Activated naive CD4-positive, alpha-beta T cell treated with anti-CD3 and anti-CD28 coated beads for 36 hours (primary cell): ENCODE measurements around the gene PTPN18. TPM values are rescaled to one million over a fixed set of nuclear protein-coding genes. Genes with fewer than 3 reads are reported as not detected.

Experiments used
- CTCF ChIA-PET: fragments of 350-600 bp; sonication (Branson Sonifier 250); formaldehyde crosslinking; loops from one replicate; lab custom pipeline; 2021; ENCODE audit warnings: antibody characterized with exemption; lab: Charles Lee
- DNase-seq: peaks from one replicate; pipeline ENCODE4 v3.0.0-alpha.2; 2020
- H3K27ac Mint-ChIP-seq: one replicate; pipeline ENCODE4 v1.8.0; 2021; ENCODE audit warnings: mild to moderate bottlenecking, mixed read lengths
- H3K27me3 Mint-ChIP-seq: one replicate; pipeline ENCODE4 v1.8.0; 2021; ENCODE audit warnings: low read depth, mixed read lengths
- H3K36me3 Mint-ChIP-seq: one replicate; pipeline ENCODE4 v1.8.0; 2021; ENCODE audit warnings: low read depth, mixed read lengths
- H3K4me1 Mint-ChIP-seq: one replicate; pipeline ENCODE4 v1.8.0; 2021; ENCODE audit warnings: low read depth, mixed read lengths
- H3K4me3 Mint-ChIP-seq: one replicate; pipeline ENCODE4 v1.8.0; 2021; ENCODE audit warnings: mild to moderate bottlenecking, moderate library complexity, mixed read lengths
- H3K9me3 Mint-ChIP-seq: one replicate; pipeline ENCODE4 v1.8.0; 2021; ENCODE audit warnings: mixed read lengths
- intact Hi-C: fragments of 100-400 bp; cut with micrococcal nuclease; formaldehyde crosslinking; loops from one replicate; pipeline ENCODE4 v1.15.1; 2023
- total RNA-seq, 2 experiments: library from RNA; stranded (reverse); gene quantifications; one replicate each; pipeline ENCODE4 v1.2.3, GENCODE V29; 2021

The PTPN18 gene
- total RNA-seq, 2 experiments from 2014 or later: 24.7 to 25.3 TPM

DNA sequence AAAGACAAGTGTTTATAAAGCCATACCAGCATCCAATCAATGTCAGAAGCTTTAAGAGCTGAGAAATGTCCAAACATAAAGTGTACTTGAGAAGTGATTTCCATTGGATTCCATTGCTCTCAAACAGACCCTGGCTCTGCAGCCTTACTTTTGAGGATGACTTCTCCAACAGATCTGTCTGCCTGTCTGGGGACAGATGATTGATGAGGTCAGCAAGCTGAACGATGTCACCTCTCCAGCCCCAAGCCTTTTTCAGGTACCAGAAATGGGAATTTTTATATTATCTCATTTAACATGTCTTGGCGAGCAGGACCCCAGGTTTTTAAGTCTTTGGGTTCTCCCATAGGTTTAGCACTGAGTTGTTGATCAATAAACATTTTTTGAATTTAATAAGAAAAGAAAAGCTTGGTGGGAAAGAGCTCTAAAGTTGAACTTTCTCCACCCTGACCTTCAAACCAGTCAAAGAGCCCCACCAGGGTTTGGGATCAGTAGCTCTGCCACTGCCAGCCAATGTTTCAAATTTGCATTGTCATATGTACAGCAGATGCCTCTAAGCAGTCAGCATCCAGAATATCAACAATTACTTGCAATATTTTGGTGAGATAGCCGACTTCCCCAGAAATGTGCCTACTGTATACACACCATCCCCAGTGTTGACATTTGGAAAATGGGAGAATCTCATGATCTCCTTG is 22.5 kb downstream of the PTPN18 start:
- H3K4me3 Mint-ChIP-seq: no peak overlapping the region
- CTCF ChIA-PET: interaction anchor here (0.7 to 1.5 kb wide), 4 partner anchors 11 to 196 kb away, joined by 3 read pairs; partner anchors contain the start of genes IMP4, MZT2B and SMPD4
- H3K27ac Mint-ChIP-seq: no peak overlapping the region
- no peaks in the 10 kb centered on the region for H3K27me3 Mint-ChIP-seq
- no peak for DNase-seq
- peaks cover 45% of the 10 kb centered on the region for H3K4me1 Mint-ChIP-seq
- H3K36me3 Mint-ChIP-seq: peaks cover 25% of the 10 kb centered on the region
- intact Hi-C loops: loop anchor here (10.0 kb wide), 3 partner anchors 346 to 1116 kb away; partner anchors contain the start of genes GPR148, MZT2A and PLEKHB2
- no peaks in the 10 kb centered on the region for H3K9me3 Mint-ChIP-seq

DNA sequence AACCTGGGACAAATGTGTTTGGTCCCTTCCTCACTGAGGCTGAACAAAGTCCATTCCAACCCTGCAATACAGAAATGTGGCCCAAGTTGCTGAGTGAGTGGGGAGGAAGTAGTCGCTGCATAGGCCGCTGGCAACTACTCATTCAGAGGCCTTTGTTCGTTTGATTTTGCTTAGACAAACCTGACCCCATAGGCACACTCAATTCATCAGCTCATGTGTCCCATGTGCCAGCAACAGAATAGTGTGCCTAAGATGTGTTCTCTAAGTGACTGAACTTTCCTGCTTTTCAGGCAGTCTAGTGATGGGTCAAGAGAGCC is 23.0 kb downstream of the PTPN18 start:
- H3K9me3 Mint-ChIP-seq: no peaks in the 10 kb centered on the region
- CTCF ChIA-PET: interaction anchor here (0.8 to 1.5 kb wide), 2 partner anchors 10 to 36 kb away, joined by 3 read pairs; partner anchors contain the start of gene IMP4
- H3K36me3 Mint-ChIP-seq: peaks cover 22% of the 10 kb centered on the region
- no peak overlapping the region for H3K4me3 Mint-ChIP-seq
- no peaks in the 10 kb centered on the region for H3K27me3 Mint-ChIP-seq
- H3K27ac Mint-ChIP-seq: no peak overlapping the region
- no peak for DNase-seq
- H3K4me1 Mint-ChIP-seq: peaks cover 41% of the 10 kb centered on the region
- intact Hi-C loops: loop anchor here (10.0 kb wide), 3 partner anchors 346 to 1116 kb away; partner anchors contain the start of genes GPR148, MZT2A and PLEKHB2

DNA sequence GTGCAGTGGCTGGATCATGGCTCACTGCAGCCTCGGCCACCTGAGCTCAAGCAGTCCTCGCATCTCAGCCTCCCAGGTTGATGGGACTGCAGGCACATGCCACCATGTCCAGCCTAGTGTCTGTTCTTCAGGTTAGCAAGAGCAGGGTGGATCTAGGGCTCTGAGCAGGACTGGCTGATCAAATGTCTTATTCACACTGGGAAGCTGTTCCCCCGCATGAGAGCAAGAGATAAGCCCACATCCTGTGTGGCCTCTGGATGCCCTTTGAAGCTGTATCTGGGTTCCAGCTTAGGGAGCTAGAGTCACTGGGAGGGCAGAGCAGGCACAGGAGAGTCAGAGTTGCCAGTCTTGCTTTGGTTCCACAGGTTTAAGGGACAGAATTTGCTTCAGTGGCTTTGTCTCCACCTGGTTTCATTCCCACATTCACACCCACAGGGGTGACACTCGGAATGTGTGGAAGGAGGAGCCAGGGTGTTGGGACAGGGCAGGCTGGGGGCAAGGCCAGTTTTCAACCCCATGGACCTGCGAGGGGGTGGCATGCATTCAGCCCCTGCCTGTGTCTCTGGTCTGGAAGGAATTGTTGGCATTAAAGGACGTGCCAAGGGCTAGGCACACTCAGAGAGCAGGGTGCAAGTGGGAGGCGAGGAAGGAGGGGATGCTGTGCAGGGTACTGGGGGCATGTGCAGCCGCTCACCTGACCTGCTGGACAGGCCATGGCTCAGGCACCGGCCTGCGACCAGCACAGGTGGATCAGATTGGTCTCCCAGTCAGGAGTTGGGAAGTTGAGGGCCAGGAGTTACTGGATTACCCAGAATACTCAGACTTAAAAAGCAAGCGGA is 24.5 kb downstream of the PTPN18 start:
- Mint-ChIP-seq H3K4me3 (no peak overlapping the region), H3K9me3 (no peaks in the 10 kb centered on the region), H3K36me3 (peaks cover 17% of the 10 kb centered on the region), H3K4me1 (peaks cover 38% of the 10 kb centered on the region), H3K27me3 (no peaks in the 10 kb centered on the region), H3K27ac (no peak overlapping the region)
- CTCF ChIA-PET: no interaction called here
- intact Hi-C loops: no loop called here
- peak; percentile 44 for DNase-seq

DNA sequence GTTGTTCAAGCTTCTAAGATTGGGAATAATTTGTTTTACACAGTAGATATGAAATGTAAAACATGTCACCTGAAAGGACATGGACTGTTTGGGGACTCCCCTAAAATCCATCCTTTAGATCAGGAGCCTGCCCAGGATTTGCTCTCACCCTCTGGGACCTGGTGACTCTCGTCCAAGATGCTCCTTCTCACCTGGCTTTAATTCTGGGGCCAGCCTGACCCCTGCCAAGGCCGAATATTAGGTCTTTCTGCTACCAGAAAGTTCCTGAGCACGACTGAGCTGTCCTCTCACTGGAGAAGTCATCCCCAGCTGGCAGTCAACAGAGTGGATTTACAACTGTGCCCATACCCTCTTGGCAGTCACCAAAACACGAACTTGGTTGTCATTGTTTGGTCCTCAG is 25.3 kb downstream of the PTPN18 start:
- H3K36me3 Mint-ChIP-seq: peaks cover 10% of the 10 kb centered on the region
- H3K27ac Mint-ChIP-seq: no peak overlapping the region
- no peaks in the 10 kb centered on the region for H3K27me3 Mint-ChIP-seq
- H3K4me3 Mint-ChIP-seq: no peak overlapping the region
- DNase-seq: no peak
- H3K4me1 Mint-ChIP-seq: peaks cover 31% of the 10 kb centered on the region
- intact Hi-C loops: no loop called here
- CTCF ChIA-PET: no interaction called here
- no peaks in the 10 kb centered on the region for H3K9me3 Mint-ChIP-seq

DNA sequence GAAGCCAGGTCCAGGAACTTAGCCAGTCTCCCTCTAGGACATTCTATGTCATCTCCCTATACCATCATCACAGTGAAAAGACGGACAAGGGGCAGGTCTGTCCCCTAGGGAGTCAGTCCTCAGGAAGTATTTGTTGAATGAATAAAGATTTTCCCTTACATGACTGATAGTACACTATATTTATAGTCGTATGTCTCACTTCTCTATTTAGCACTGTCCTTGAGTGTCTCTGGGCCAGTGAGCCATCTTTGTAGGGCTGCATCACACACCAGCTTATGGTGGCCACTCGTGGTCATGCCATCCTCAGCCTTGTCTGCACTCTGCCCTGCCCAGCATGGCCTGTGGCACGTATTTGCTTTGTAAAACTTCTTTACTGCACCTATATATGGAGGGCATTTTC is 25.8 kb downstream of the PTPN18 start:
- Mint-ChIP-seq H3K9me3 (no peaks in the 10 kb centered on the region), H3K36me3 (peaks cover 9% of the 10 kb centered on the region), H3K4me3 (no peak overlapping the region), H3K27me3 (no peaks in the 10 kb centered on the region), H3K27ac (no peak overlapping the region), H3K4me1 (peaks cover 27% of the 10 kb centered on the region)
- CTCF ChIA-PET: interaction anchor here (0.9 kb wide), 1 partner anchor 8 kb away, joined by 3 read pairs; no protein-coding TSS in a partner anchor
- intact Hi-C loops: no loop called here
- DNase-seq: no peak

DNA sequence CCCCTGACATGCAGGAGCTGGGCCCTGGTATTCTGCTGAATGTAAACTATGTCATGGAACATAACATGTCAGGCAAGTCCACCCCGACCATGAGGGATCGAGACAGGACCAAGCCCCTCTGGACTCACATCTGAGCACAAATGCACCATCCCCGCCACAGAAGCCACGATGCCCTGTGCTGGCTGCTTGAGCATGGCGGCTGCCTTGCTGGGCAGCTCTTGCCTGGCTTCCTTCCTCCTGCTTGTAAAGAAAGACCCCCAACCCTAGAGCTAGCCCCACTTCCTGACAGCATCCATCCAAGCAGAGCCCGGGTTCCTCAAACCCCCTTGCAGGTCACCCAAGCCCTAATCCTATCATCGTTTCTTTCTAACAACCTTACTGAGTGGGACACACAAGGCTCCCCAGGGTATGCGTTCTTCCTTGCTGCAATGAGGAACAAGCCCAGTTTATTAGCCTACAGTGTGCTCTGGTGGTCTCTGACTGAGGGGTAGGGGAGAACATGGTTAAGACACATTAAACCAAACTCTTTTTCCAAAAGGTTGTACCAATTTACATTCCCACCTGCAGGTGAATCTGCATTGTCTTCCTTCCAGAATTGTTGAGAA is 26.6 kb downstream of the PTPN18 start:
- Mint-ChIP-seq H3K4me3 (no peak overlapping the region), H3K27me3 (no peaks in the 10 kb centered on the region), H3K9me3 (no peaks in the 10 kb centered on the region), H3K27ac (no peak overlapping the region), H3K36me3 (peaks cover 9% of the 10 kb centered on the region), H3K4me1 (peaks cover 19% of the 10 kb centered on the region)
- intact Hi-C loops: no loop called here
- no peak for DNase-seq
- CTCF ChIA-PET: interaction anchor here (0.9 kb wide), 1 partner anchor 9 kb away, joined by 3 read pairs; no protein-coding TSS in a partner anchor

DNA sequence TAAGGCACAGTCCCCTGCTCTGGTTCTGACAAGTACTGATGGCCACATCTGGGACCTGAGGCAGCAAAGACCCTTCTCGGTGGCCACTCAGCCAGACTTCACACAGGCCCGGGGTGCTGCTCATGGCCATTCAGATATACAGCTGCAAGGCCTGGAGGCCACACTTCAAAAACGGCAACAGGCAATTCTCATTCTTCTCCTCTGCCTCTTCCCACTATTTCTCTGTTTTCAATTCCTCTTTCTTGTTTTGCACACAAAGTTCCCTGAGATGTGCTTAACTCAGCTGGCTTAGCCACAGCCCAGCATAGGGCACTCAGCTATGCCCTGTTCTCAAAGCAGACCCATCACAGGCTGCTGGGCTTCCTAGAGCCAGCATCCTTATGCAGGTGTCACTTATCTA is 29.9 kb downstream of the PTPN18 start:
- no peak for DNase-seq
- H3K27ac Mint-ChIP-seq: no peak overlapping the region
- CTCF ChIA-PET: interaction anchor here (1.8 kb wide), 1 partner anchor 13 kb away, joined by 8 read pairs; no protein-coding TSS in a partner anchor
- H3K36me3 Mint-ChIP-seq: peaks cover 2% of the 10 kb centered on the region
- H3K4me3 Mint-ChIP-seq: no peak overlapping the region
- no peaks in the 10 kb centered on the region for H3K4me1 Mint-ChIP-seq
- no peaks in the 10 kb centered on the region for H3K27me3 Mint-ChIP-seq
- no peaks in the 10 kb centered on the region for H3K9me3 Mint-ChIP-seq
- intact Hi-C loops: no loop called here

DNA sequence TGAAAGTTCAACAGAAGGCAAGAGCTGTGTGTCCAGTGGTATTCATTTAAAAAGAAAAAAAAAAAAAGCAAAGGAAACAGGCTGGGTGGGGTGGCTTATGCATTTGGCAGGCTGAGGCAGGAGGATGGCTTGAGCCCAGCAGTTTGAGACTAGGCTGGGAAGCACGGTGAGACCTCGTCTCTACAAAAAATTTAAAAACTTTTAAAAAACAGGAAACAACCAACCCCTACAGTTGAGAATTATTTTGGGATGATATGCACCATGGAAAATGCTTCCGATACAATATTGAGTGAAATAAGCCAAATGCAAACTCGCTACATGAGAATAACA is 31.2 kb downstream of the PTPN18 start:
- H3K36me3 Mint-ChIP-seq: no peaks in the 10 kb centered on the region
- H3K9me3 Mint-ChIP-seq: no peaks in the 10 kb centered on the region
- no peak overlapping the region for H3K4me3 Mint-ChIP-seq
- peaks cover 3% of the 10 kb centered on the region for H3K4me1 Mint-ChIP-seq
- H3K27me3 Mint-ChIP-seq: peaks cover 4% of the 10 kb centered on the region
- no peak overlapping the region for H3K27ac Mint-ChIP-seq
- CTCF ChIA-PET: interaction anchor here (1.8 kb wide), 1 partner anchor 14 kb away, joined by 8 read pairs; no protein-coding TSS in a partner anchor
- intact Hi-C loops: no loop called here
- DNase-seq: no peak

DNA sequence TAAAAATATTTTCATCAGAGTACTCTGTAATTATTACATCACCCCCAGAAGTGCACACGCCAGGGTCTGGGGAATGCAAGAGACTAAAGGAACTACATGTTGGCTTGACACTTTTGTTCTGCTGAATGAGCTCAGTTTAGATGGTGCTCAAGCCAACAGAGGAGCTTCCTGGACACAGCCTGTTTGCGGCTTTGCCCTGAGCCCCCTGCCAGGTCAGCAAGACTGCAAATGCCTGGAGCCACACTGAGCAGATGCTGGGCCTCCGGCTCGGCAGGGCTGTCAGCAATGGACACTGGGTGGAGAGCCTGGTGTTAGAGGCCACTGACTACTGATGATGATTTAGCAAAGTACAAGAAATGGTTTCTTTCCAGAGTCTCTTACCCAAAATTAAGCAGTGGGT is 31.9 kb downstream of the PTPN18 start:
- no peak overlapping the region for H3K27ac Mint-ChIP-seq
- intact Hi-C loops: no loop called here
- H3K9me3 Mint-ChIP-seq: no peaks in the 10 kb centered on the region
- peaks cover 8% of the 10 kb centered on the region for H3K27me3 Mint-ChIP-seq
- no peak overlapping the region for H3K4me3 Mint-ChIP-seq
- no peaks in the 10 kb centered on the region for H3K36me3 Mint-ChIP-seq
- CTCF ChIA-PET: no interaction called here
- DNase-seq: no peak
- H3K4me1 Mint-ChIP-seq: peaks cover 3% of the 10 kb centered on the region

DNA sequence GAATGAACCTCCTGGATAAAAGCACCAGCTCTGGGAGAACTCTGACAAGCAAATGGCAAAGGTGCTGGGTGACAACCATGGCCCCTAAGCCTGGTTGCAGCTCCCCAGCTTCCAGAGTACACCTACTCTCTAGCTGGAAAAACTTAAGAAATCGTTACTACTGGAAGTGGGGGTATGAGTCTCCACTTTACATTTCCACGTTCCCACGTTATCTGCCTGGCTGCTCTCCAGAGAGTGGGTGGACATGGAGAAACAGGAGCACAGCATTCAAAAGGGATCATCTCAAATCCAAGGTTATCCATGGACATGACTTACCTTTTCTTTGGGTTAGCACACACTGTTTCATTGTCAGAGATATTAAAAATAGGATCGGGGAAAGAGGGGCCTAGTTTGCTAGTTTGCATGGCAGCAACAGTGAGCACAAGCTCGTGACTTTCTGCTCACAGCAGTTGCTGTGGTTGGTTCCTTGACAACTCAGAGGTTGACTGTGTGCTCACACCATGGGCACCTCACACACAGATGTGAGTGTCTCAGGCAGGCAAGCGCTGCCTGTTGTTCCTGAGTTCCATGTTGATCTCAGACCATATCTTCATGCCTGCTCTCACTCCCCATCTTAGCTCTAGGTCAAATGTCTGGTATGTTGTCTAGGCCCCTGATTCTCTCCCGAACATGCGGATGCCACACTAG is 32.5 kb downstream of the PTPN18 start:
- Mint-ChIP-seq H3K27ac (no peak overlapping the region), H3K4me1 (peaks cover 3% of the 10 kb centered on the region), H3K9me3 (no peaks in the 10 kb centered on the region), H3K36me3 (no peaks in the 10 kb centered on the region), H3K27me3 (peaks cover 8% of the 10 kb centered on the region), H3K4me3 (no peak overlapping the region)
- intact Hi-C loops: no loop called here
- CTCF ChIA-PET: interaction anchor here (0.6 to 1.2 kb wide), 2 partner anchors 10 to 1155 kb away, joined by 3 to 5 read pairs; no protein-coding TSS in a partner anchor
- DNase-seq: no peak

DNA sequence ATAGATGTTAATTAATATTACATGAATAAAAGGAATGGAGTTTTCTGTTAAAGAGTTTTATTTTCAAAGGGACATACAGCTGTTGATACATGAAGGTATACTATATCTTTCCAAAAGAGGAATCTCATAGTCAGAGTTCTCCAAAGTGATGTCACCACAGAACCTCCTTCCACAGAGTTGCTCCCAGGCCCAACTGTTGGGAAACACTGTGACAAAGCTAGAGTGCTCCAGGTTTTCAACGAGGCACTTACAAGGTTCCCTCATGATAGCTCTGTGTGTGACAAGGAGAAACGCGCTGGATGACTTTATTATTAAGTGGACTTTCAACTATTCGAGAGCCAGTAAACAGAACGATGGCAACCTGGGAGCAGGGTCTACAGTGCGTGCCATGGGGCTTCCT is 33.5 kb downstream of the PTPN18 start:
- CTCF ChIA-PET: interaction anchor here (1.2 to 1.7 kb wide), 2 partner anchors 11 to 16 kb away, joined by 3 to 8 read pairs; no protein-coding TSS in a partner anchor
- no peaks in the 10 kb centered on the region for H3K9me3 Mint-ChIP-seq
- peaks cover 12% of the 10 kb centered on the region for H3K27me3 Mint-ChIP-seq
- H3K4me3 Mint-ChIP-seq: no peak overlapping the region
- DNase-seq: no peak
- H3K36me3 Mint-ChIP-seq: no peaks in the 10 kb centered on the region
- intact Hi-C loops: no loop called here
- H3K4me1 Mint-ChIP-seq: peaks cover 3% of the 10 kb centered on the region
- no peak overlapping the region for H3K27ac Mint-ChIP-seq
